Stimulated activated CD8-positive, alpha-beta memory T cell treated with anti-CD3 and anti-CD28 coated beads, Interleukin-15, amount 100 ng/mL, for 1 hour (primary cell): ENCODE results near the gene LPIN1.
"Not testable (repeated sequence)": the region's sequence is repeated elsewhere in the genome, so short reads cannot be mapped to it uniquely, and the experiment has no call there.

Experiments used
- DNase-seq: peaks from one replicate; pipeline ENCODE4 v3.0.0-alpha.2; 2020; ENCODE audit warnings: low read depth

The LPIN1 gene

DNA sequence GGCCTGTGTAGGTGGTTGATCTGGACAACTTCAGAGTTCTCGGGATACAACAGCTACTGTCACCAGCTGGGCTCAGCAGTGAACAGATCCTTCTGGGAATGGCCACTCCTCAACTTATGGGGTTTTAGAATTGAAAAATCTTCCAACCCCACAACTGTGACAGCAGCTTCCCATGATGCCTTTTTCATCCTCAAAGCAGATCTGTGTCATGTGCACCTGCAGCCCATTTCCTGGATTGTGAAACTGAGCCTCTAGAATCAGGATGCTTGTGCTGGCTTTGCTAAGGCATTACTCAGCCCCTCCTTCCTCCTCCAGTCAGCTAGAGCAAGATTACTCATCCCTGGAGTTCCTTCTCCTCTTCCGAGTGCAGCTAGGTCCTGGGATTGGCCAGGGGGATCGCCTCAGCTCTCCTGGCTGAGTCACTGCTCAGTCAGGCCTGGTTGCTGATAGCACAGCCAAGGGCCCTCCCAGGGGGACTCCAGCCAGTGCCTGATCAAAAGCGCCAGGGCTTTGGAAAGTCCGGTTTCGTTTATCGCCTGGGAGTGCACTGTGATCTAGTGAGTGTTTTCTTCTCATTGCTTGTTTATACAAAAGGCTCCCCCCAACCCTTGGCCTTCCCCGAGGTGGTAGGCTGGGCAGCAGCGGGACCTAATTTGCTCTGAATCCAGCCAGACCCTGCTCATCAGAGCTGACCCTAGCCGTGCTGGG, 2.4 kb upstream of the LPIN1 start:
- peak; percentile 37 for DNase-seq

DNA sequence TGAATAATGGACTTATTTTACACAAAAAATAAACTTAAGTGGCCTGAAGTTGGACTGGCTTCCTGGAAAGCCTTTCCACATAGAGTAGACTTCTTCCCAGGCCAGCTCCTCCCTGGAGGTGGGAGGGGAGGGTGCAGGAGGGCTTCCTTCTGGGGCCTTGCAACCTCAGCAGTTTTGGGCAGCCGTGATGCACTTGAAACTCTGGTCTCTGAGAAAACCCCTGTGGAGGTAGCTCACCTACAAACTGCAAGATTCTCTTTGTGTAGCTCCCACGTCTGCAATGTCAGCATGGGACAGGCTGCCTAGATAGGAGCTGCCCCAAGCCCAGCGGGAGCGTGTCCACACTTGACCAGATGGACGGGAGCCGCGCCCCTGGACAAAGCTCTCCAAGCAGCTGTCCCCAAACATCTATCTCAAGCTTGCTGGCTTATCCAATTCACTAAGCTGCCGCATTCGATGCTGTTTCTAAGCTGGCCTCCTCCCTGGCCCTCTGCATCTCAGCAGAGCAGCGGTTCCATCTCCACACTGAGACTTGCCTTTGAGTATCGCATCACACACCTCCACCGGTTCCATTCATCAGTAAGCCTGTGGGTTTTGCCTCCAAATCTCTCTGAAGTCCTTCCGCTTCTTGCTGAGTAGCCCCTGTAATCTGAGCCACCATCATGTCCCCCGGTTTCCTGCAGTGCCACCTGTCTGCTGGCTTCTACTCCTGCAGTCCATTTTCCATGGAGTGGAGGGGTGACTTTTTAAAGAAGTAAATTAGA, 1.6 kb upstream of the LPIN1 start:
- no peak for DNase-seq

DNA sequence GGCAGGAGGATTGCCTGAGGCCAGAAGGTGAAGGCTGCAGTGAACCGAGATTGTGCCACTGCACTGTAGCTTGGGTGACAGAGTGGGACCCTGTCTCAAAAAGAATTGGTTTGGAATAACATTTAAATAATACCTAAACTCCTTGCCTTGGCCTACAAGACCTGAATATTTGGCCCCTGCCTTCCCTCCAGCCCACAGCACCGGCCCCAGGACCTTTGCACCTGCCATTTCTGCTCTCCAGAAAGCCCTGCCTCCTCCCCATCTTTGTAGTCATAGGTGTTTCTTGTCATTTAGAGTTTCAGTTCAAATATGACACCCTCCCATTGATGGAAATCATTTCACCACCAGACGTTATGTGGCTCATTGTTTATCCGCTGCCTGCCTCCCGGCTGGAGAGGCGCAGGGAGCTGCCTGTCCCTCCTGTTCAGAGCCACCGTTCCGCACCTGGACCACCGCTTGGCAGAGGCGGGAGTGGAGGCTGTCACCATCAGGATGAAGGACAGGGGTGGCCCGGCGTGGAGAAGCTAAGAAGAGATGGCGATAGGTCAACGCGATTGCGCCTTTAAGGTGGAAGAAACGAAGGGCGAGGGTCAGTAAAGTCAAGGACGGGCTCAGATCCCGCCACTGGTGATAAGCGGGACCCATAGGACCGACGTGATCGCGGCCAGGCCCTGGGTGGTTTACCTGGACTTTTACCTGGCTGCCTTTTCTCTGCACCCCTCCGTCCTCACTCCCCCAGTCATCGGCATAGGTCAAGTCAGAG, 638 bp upstream of the LPIN1 start:
- DNase-seq, result no peak

DNA sequence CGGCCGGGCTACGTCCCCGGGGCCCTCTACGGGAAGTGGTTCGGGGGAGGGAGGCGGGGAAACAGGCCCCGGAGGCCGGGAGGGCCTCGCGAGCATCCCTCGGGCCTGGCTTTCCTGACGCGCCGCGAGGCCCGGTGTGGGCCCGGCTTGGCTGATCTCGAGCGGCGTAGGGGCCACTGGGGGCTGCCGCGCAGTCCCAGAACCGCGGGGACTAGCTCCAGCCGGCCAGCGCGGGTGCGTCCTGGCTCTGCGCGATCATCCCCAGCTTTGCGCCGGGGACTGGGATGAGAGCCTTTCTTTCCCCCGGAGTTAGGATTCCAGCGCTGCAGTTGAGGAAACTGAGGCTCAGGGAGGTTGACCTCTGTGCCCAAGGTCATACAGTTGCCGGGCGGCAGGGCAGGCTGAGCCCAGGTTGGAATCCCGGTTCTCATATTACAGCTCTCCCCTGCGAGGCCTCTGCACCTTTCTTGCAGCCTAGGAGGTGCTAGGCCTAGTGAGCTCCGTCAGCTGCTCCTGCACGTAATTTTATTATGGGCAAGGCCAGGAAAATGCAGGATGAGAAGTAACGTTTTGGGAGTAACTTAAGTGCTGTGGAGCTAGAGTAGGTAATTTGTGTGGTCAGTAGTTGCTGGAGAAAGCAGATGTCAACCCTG, 501 bp downstream of the LPIN1 start:
- no peak for DNase-seq

DNA sequence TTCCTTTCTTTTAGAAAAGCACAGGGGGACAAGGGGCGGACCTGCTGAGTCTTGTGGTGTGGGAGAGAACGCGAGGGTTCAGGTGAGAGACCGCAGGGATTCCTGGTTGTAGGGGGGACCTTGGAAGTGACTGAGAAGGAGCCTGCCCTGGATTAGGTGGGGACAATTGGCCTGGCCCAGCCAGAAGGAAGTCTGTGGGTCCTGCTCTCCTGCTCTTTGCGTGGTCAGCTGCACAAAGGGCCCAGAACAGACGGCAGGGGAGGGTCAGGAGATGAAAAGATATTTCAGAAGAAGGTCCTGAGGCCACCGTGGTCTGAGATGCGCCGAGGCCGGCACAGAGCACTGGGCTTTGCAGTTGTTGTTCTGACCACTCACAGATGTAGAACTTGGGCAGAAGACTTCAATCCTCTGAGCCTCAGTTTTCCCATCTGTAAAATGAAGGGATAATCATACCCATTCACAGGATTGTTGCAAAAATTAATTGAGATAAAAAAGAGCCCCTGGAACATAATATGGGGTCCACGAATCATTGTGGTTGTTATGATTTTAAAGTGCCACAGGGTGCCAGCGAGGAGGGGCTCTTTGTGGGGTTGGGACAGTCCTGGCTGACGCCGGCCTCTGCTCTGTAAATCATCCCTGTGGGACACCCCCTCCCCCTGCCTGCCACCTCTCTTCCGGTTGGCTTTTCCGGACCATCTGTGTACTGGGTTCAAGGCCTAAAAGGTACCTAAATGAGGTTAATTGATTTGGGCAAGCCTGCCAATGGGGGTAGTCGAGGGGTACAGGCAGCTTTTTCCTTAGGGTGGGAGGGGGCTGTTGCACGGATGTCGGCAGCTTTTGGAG, 1.8 kb downstream of the LPIN1 start:
- DNase-seq, result no peak

DNA sequence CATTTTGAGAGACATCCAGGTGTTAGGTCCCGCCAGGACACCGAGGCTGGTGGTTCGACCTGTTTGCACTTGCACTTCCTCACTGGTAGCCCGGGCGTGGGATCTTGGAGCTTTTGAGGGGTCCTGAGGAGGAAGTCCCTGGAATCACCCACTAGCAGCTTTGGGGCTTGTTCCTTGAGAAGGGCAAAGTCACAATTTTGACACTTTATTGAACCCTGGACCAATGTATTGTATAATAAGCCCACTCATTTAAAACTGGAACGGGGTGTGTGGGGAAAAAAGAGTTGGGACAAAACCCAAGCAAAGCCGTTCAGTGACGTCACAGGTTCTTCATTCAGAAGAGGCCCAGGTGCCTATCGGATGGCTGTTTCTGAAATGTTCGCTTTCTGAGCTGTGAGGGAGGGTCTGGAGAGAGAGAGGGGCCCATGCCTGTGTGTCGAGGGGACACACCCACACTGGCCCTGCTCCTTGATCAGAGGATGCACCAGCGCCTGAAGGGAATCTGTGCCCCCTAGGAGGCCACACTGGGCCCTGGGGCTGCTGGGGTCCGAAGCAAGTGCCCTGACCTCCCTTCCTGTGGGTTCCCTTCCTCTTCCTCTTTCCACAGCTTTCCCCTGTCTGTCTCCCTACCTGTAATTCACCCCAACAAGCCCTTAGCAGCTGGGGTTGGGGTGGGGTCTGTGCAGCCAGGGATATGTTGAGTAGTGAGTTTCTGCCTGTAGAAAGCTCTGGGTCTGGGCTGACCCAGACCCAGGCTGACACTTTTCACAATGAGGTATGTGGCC, 2.6 kb downstream of the LPIN1 start:
- DNase-seq, result no peak

DNA sequence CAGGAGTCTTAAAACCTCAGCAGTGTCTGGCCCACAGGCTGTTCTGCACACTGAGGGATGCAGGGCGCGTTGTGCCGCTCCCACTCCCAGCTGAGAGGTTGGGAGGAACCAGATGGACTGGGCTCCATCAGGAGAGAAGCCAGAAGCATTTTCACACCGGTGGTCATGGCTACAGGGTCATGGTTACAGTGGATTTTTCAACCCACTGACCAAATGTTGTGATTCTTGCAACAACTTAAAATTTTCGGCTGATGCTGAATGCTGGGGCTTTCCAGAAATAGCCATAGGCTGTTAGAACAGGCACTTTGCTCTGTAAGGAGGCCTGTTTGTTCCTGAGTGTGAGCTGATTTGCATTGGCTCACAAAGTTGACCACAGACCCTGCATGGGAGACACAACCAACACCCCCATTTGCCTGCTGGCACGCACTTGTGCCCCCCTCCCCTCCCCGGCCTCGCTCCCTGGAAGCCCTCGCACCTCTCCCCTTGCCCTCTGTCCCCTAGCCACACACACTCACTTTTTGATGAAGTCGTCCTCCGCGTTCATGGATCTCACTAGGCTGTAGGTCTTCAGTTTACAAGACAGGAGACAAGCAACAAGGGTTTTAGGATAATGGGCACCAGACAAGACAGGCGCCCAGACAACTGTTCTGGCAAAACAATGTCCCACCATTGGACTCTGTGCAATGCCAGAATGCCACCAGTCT, 3.4 kb downstream of the LPIN1 start:
- DNase-seq, result no peak

DNA sequence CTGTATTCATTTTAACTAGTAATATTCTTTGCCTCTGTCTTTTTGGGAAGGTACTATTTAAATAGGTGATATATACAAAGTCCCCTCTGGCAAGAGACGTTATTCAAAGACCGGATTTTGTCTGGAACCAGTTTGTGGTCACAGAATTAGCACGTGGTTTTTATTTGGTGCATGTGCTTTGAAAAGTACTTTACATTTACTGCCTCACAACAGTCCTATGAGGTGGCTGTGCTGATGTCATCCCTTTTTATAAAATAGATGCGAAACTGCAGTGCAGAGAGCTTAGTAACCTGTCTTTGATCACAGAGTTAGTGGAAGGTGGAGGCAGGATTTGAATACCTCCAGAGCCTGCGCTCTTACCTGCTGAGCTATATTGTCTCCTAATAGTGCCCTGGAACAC, 4.0 kb downstream of the LPIN1 start:
- no peak for DNase-seq

DNA sequence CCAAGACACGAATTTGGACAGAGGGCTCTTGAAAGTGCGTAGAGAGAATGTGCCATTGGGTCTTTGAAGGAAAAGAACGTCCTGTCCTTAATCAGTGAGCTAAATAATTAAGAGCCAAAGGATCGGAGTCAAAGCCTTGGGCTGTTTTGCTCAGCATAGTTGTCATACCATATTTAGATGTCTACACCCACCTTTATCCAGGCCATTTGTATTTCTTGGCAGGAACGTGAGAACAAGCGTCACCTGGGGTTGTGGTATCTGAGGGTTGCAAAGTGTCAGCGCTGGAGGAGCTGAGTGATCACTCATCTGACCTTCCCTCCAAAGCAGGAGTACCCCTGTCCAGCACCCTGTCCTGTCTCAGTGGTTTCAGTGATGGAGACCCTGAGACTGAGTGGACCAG, 4.5 kb downstream of the LPIN1 start:
- DNase-seq, result no peak

DNA sequence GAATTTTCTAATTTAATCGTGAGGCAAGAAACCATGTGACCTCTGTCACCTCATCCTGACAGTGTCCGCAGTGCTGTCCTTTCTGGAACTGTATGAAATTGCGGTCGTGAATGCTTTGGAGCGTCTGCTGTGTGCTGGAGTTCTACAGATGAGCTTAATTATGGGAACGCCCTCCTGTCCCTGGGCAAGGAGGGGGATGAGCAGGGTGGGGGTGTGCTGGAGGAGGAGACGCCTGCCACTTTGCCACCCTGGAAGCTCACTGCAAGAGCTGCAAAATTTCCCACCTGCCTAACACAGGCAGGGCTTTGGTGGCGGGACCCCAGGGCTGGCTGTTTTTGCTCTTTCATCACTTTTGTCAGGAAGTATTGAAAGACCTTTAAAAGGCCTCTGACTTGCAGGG, 6.5 kb downstream of the LPIN1 start:
- DNase-seq, result no peak

DNA sequence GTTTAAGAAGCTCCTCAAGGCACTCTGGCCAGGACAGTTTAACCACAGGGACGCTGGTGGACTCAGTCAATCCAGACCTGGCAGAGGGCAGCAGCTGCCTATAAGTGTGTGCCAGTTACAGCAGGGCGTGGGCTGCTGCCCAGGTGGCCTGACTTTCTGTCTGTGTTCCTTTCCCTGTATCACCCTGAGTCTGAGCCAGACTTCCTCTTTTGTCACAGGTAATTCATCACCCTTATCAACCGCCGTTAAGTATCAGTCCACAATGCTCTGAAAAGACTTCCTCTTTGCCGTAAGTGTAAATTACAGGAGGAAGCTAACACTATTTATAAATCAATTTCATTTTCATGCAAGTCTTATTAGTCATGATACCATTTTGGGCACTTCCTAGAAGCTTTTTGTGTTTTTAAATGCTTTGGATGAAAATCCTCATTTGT, 7.0 kb downstream of the LPIN1 start:
- DNase-seq, result no peak

DNA sequence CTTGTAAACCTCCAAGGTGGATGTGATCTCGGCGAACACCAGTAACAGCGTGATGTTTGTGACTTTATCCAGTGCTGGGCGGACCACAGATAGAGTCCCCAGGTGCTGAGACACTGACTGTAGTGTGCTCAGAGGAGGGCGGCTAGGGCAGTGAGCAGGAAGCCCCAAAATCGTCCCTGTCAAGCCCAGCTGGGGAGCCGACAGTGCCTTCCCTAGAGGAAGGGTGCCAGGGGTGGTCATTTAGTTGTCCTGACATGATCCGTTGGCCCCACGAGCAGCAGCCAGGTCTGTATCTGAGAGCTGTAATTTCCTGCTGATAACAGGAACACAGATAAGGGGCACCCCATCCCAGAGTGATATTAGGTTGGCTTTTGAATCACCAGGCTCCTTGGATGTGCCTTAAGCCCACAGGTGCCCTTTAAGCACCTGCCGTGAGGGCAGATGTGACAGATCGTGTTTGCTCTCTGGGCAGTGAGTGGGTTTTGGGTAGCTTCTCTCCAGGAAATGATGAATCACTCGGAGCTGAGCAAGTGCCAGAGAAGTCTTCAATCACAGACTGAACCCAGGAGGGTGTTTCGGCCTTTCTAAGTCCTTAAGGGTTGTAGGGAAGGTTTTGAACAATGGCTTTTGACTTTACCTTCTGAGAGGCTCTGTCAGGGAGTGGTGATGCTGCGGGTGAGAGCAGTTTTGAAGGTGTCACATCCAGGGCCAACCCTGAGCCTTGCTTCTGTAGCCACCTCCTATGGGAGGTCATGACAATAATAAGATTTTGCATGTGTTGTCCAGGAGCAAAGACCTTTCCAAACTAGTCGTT, 7.7 kb downstream of the LPIN1 start:
- peak; percentile 35 for DNase-seq

DNA sequence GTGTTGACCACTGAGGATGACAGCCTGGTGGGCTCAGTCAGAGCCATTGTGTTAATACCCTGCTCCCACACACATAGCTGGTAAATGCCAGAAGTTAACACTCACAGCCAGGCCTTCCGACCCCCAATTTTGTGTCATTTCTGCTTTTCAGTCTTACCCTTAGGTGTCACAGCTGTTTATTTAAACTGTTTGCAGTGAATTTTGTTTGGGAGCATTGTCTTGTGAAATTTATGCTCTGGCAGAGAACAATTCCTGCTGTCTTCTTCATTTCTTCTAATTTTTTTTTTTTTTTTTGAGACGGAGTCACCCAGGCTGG, 8.2 kb downstream of the LPIN1 start:
- no peak for DNase-seq

DNA sequence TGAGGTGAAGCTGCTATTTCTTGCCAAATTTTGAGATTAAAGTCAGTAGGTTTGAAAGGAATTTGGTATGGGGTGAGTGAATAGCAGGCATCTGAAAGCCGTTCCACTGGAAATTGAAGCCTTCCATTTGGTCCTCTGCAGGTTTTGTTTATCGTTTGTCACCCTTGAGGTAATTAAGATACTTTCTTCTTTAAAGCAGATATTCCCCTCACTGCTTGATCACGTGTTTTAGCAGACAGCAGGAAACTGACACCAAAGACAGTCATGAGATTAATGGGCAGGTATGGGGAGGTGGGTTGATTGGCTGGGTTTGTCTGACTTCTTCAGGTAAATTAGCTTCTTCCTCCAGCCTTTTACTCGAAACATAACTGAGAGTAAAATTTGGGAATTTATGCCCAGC, 10.7 kb downstream of the LPIN1 start:
- no peak for DNase-seq

DNA sequence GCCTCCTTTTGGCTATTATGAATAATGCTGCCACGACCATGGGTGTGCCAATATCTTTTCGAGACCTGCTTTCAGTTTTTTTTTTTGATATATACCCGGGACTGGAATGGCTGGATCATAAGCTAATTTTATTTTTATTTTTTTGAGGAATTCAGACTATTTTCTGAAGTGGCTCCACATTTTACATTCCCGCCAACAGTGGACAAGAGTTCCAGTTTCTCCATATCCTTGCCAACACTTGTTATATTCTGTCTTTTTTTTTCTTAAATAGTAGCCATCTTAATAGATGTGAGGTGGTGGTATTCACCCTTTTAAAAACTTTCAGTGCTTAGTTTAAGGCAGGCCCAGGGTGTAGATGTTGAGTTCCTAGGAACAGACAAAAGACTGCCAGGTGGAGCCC, 11.8 kb downstream of the LPIN1 start:
- DNase-seq, result no peak

DNA sequence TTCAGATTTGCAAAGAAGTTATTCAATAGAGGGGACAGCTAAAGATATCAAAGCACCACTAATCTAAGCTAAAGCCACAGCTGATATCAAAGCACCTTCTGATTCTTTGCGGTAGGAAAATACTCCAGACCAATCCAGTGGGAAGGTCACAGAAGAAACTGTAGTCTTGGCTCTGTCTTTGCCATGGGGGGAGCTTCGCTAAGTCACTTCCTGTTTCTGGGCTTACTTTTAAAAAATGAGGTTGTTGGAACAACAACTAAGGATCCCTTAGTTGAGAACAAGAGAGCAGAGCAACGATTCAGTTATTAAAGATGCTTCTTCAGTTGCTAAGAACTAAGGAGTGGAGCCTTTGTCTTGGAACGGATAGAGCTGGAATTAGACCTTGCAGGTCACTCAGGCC, 12.2 kb downstream of the LPIN1 start:
- DNase-seq, result no peak

DNA sequence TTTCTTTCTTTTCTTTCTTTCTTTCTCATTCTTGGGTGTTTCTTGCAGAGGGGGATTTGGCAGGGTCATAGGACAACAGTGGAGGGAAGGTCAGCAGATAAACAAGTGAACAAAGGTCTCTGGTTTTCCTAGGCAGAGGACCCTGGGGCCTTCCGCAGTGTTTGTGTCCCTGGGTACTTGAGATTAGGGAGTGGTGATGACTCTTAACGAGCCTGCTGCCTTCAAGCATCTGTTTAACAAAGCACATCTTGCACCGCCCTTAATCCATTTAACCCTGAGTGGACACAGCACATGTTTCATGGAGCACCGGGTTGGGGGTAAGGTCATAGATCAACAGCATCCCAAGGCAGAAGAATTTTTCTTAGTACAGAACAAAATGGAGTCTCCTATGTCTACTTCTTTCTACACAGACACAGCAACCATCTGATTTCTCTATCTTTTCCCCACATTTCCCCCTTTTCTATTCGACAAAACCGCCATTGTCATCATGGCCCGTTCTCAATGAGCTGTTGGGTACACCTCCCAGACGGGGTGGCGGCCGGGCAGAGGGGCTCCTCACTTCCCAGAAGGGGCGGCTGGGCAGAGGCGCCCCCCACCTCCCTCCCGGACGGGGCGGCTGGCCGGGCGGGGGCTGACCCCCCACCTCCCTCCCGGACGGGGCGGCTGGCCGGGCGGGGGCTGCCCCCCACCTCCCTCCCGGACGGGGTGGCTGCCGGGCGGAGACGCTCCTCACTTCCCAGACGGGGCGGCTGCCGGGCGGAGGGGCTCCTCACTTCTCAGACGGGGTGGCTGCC, 12.9 kb downstream of the LPIN1 start:
- DNase-seq, result not testable (repeated sequence)

DNA sequence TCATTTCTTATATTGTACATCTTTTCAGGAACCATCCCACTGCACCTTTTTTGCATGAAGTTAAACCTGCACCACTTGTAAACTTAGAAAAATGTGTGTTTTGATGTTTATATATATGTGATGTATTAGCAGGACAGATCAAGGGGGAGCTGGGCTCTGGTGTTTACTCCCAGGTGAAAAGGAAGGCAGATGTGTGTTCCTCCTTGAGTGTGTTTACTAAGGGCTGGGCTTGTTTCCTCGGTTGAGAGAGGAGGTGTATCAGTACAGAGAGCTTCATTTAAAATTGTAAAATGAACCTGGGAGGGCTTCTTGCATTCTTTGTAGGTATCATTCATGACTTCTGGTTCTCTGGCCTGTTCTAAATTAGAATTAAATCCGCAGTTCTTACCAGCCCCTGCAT, 14.8 kb downstream of the LPIN1 start:
- DNase-seq, result no peak

DNA sequence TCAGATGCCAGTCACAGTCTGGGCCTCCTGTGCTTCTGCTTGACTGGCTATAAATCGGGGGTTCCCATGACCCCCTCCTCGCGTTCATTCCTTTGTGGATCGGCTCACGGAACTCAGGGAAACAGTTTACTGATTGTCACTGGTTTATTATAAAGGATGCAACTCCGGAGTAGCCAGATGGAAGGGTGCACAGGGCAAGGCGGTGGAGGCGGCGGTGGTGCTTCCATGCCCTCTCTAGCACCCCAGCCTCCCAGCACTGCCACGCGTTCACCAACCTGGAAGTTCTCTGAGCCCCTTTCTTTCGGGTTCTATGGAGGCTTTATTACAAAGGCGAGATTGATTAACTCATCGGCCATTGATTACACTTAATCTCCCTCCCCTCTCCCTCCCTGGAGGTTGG, 15.6 kb downstream of the LPIN1 start:
- DNase-seq, result no peak
